T-helper 1 cell (primary cell): ENCODE data around the gene PTPRE.

Experiments used
- DNase-seq, 5 donors: peaks; one replicate each; pipeline ENCODE4 v3.0.0-alpha.2; 2012 to 2020

The PTPRE gene

GRCh38 chr10:128099901-128100300, 193.0 kb downstream of the PTPRE start:
- no peak for DNase-seq

GRCh38 chr10:128101901-128102300, 195.0 kb downstream of the PTPRE start:
- no peak for DNase-seq

GRCh38 chr10:128102480-128103228, 195.8 kb downstream of the PTPRE start:
- DNase-seq = no peak

- DNase-seq = peak in 2 of 5 donors; percentile 14 to 29
Observed at GRCh38 chr10:128103229-128103714, 196.4 kb downstream of the PTPRE start.

- DNase-seq = no peak
Observed at GRCh38 chr10:128105383-128105782, 198.5 kb downstream of the PTPRE start.

- no peak for DNase-seq
Observed at GRCh38 chr10:128109707-128110106, 202.8 kb downstream of the PTPRE start.

- no peak for DNase-seq
Observed at GRCh38 chr10:128110339-128110738, 203.4 kb downstream of the PTPRE start.

GRCh38 chr10:128111696-128112095, 204.8 kb downstream of the PTPRE start:
- DNase-seq = no peak

- DNase-seq = no peak
Observed at GRCh38 chr10:128113026-128113425, 206.1 kb downstream of the PTPRE start.

- DNase-seq = no peak
Observed at GRCh38 chr10:128114901-128115300, 208.0 kb downstream of the PTPRE start.

GRCh38 chr10:128115356-128115755, 208.5 kb downstream of the PTPRE start:
- no peak for DNase-seq

GRCh38 chr10:128116187-128116586, 209.3 kb downstream of the PTPRE start:
- no peak for DNase-seq

GRCh38 chr10:128116851-128117615, 210.1 kb downstream of the PTPRE start:
- DNase-seq = no peak

- no peak for DNase-seq
Observed at GRCh38 chr10:128121750-128122412, 215.0 kb downstream of the PTPRE start.

GRCh38 chr10:128122931-128123330, 216.0 kb downstream of the PTPRE start:
- no peak for DNase-seq

GRCh38 chr10:128123846-128124245, 216.9 kb downstream of the PTPRE start:
- no peak for DNase-seq

GRCh38 chr10:128124813-128125403, 218.0 kb downstream of the PTPRE start:
- no peak for DNase-seq

- no peak for DNase-seq
Observed at GRCh38 chr10:128125416-128125943, 218.6 kb downstream of the PTPRE start.

GRCh38 chr10:128125944-128126764, 219.3 kb downstream of the PTPRE start, which contains the start of gene MKI67:
Gene MKI67 (minus strand): TSS chr10:128126423. CDS start chr10:128125667, 756 bp downstream.
- DNase-seq = peak; percentile 80 to 96 (median 84)

GRCh38 chr10:128128582-128128981, 221.7 kb downstream of the PTPRE start:
- no peak for DNase-seq

- DNase-seq = no peak
Observed at GRCh38 chr10:128130051-128130450, 223.1 kb downstream of the PTPRE start.
